Mesendoderm (in vitro differentiated cells): ENCODE data around the gene FHAD1.

ENCODE experiments used
- DNase-seq: peaks from one replicate; pipeline ENCODE4 v3.0.0; 2013
- H2AK5ac ChIP-seq: 2 replicates; pipeline ENCODE4 v1.6.1; 2013; ENCODE audit warnings: low read length, inconsistent platforms
- H2BK120ac ChIP-seq: 2 replicates; pipeline ENCODE4 v1.6.1; 2013; ENCODE audit warnings: low read depth, mild to moderate bottlenecking, low read length, moderate library complexity, mixed read lengths
- H2BK15ac ChIP-seq: replicated peaks from 2 replicates; pipeline ENCODE4 v1.6.1; 2013; ENCODE audit warnings: low read depth, mild to moderate bottlenecking, moderate library complexity
- H2BK5ac ChIP-seq: 2 replicates; pipeline ENCODE4 v1.6.1; 2013; ENCODE audit warnings: low read length, inconsistent platforms
- H3K18ac ChIP-seq: 2 replicates; pipeline ENCODE4 v1.6.1; 2013; ENCODE audit warnings: mild to moderate bottlenecking, low read length, mixed read lengths
- H3K23ac ChIP-seq: one replicate; pipeline ENCODE4 v1.6.1; 2013; ENCODE audit warnings: low read length
- H3K27ac ChIP-seq: 2 replicates; pipeline ENCODE4 v1.5.1; 2013; ENCODE audit warnings: low read depth, mild to moderate bottlenecking, inconsistent platforms, low read length, moderate library complexity
- H3K27me3 ChIP-seq: 2 replicates; pipeline ENCODE4 v1.6.1; 2013; ENCODE audit warnings: low read length, control low read depth, mild to moderate bottlenecking, inconsistent platforms; ENCODE audit not compliant: insufficient read depth, poor library complexity
- H3K36me3 ChIP-seq: 2 replicates; pipeline ENCODE4 v1.6.1; 2013; ENCODE audit warnings: low read length, inconsistent platforms; ENCODE audit not compliant: control insufficient read depth, insufficient read depth
- H3K4ac ChIP-seq: one replicate; pipeline ENCODE4 v1.6.1; 2013; ENCODE audit warnings: low read depth, mild to moderate bottlenecking, low read length, moderate library complexity
- H3K4me1 ChIP-seq: 2 replicates; pipeline ENCODE4 v1.6.1; 2013; ENCODE audit warnings: low read depth, low read length, inconsistent platforms; ENCODE audit not compliant: control insufficient read depth
- H3K4me2 ChIP-seq: 2 replicates; pipeline ENCODE4 v1.6.1; 2013; ENCODE audit warnings: low read length
- H3K4me3 ChIP-seq: 2 replicates; pipeline ENCODE4 v1.5.1; 2013; ENCODE audit warnings: mild to moderate bottlenecking, low read length
- H3K56ac ChIP-seq: one replicate; pipeline ENCODE4 v1.6.1; 2013; ENCODE audit warnings: low read length
- H3K79me1 ChIP-seq: 2 replicates; pipeline ENCODE4 v1.6.1; 2013; ENCODE audit warnings: low read length, inconsistent platforms
- H3K79me2 ChIP-seq: 2 replicates; pipeline ENCODE4 v1.6.1; 2013; ENCODE audit warnings: mild to moderate bottlenecking, low read length; ENCODE audit not compliant: control insufficient read depth, insufficient read depth
- H3K9ac ChIP-seq: 2 replicates; pipeline ENCODE4 v1.6.1; 2013; ENCODE audit warnings: low read length, inconsistent platforms
- H4K5ac ChIP-seq: one replicate; pipeline ENCODE4 v1.6.1; 2013; ENCODE audit warnings: low read length
- H4K8ac ChIP-seq: one replicate; pipeline ENCODE4 v1.6.1; 2013; ENCODE audit warnings: low read depth, mild to moderate bottlenecking, control low read depth, low read length, moderate library complexity
- WGBS: extraction: QIAGEN DNeasy Blood & Tissue Kit; methylation state at CpG from one replicate; pipeline ENCODE4 v1.1.7; 2013; ENCODE audit warnings: low lambda C conversion rate, missing lambda C conversion rate; ENCODE audit not compliant: insufficient coverage; ENCODE audit errors: extremely low coverage; 5-methylcytosine and 5-hydroxymethylcytosine counted together

Gene FHAD1

DNA sequence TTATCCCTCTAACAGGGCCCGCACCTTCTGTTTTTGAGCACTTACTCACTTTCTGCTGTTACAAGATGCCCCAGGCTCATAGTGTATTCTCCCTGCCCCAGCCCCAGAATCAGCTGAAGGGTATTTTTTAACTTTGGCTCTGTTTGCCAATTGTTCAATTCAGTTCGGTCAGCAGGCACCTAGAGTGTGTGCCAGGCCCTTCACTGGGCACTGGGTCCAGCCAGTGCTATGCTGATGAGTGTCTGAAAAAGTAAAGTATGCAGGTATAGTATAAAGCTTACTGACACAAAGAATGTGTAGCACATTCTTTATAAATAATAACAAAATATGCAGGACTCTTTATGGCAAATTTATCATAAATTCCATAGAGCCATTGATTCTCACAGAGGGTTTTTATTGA is 35.0 kb downstream of the FHAD1 start:
- H3K56ac ChIP-seq = no peak overlapping the region
- no peak overlapping the region for H2BK5ac ChIP-seq
- H3K4ac ChIP-seq = no peak overlapping the region
- no peak for DNase-seq
- H3K79me1 ChIP-seq = no peaks in the 10 kb centered on the region
- H3K4me2 ChIP-seq = no peak overlapping the region
- H3K79me2 ChIP-seq = no peaks in the 10 kb centered on the region
- H2BK120ac ChIP-seq = no peak overlapping the region
- H3K18ac ChIP-seq = no peak overlapping the region
- H4K5ac ChIP-seq = no peak overlapping the region
- WGBS = no CpG with 5 or more reads among the region's 2 CpGs
- no peak overlapping the region for H3K9ac ChIP-seq
- no peak overlapping the region for H3K23ac ChIP-seq
- no peaks in the 10 kb centered on the region for H3K27me3 ChIP-seq
- H3K27ac ChIP-seq = no peak overlapping the region
- no peaks in the 10 kb centered on the region for H3K36me3 ChIP-seq
- no peak overlapping the region for H4K8ac ChIP-seq
- no peaks in the 10 kb centered on the region for H3K4me1 ChIP-seq
- H2BK15ac ChIP-seq = no peak overlapping the region
- H3K4me3 ChIP-seq = no peak overlapping the region
- H2AK5ac ChIP-seq = no peak overlapping the region

DNA sequence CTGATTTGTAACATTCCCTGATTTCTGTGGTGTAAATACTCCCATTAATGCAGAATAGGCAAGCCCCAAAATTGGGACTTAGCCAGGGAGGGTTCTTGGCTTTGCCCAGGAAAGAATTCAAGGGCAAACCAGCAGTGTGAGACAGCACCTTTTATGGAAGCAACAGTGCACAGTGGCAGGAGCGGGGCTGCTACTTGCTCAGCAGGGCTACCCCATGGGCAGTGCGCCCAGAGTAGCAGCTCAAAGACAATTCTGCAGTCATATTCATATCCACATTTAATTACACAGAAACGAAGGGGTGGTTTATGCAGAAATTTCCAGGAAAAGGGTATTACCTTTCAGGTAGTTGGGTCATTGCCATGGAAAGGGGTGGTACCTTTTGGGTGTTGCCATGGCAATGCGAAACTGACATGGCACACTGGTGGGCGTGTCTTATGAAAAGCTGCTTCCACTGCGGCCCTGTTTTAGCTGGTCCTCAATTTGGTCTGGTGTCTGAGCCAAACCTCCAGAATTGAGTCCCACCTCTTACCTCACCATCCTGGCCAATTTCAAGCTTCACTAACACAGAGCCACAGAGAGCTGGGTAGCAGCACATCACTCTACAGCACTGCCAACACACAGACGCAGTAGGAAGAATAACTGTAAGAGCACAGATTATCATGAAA is 35.9 kb downstream of the FHAD1 start:
- Histone ChIP-seq H3K4ac (no peak overlapping the region), H2BK120ac (no peak overlapping the region), H3K56ac (no peak overlapping the region), H3K4me2 (no peak overlapping the region), H3K79me1 (no peaks in the 10 kb centered on the region), H3K4me1 (no peaks in the 10 kb centered on the region), H2BK5ac (no peak overlapping the region), H3K18ac (no peak overlapping the region), H3K79me2 (no peaks in the 10 kb centered on the region), H2AK5ac (no peak overlapping the region), H4K8ac (no peak overlapping the region), H3K23ac (no peak overlapping the region), H3K4me3 (no peak overlapping the region), H3K27me3 (no peaks in the 10 kb centered on the region), H3K27ac (no peak overlapping the region), H4K5ac (no peak overlapping the region), H3K36me3 (no peaks in the 10 kb centered on the region), H3K9ac (no peak overlapping the region), H2BK15ac (no peak overlapping the region)
- DNase-seq = peak; percentile 46
- no CpG with 5 or more reads among the region's 7 CpGs for WGBS

DNA sequence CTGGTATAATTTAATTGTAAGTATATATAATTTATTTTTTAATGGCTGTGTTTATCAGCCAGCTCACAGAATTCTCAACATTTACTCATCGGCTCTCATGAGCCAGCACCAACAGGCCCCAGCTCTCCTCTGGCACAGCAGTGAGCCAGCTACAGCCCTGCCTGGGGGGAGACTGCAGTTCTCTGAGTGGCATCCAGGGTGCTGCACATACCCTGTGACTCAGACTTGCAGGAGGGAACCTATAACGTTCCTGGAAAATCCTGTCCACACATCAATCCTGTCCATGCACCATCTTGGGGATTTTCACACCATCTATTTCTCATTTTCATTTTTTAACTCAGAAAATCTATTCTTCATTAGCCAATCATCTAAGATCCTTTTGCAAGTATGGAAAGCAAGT is 36.5 kb downstream of the FHAD1 start:
- Histone ChIP-seq H2BK5ac (no peak overlapping the region), H2BK15ac (no peak overlapping the region), H3K9ac (no peak overlapping the region), H3K79me1 (no peaks in the 10 kb centered on the region), H4K8ac (no peak overlapping the region), H3K4me2 (no peak overlapping the region), H4K5ac (no peak overlapping the region), H3K4me3 (no peak overlapping the region), H3K4ac (no peak overlapping the region), H2BK120ac (no peak overlapping the region), H3K4me1 (no peaks in the 10 kb centered on the region), H2AK5ac (no peak overlapping the region), H3K79me2 (no peaks in the 10 kb centered on the region), H3K23ac (no peak overlapping the region), H3K18ac (no peak overlapping the region), H3K36me3 (no peaks in the 10 kb centered on the region), H3K27ac (no peak overlapping the region), H3K27me3 (no peaks in the 10 kb centered on the region), H3K56ac (no peak overlapping the region)
- no peak for DNase-seq
- WGBS = no CpG with 5 or more reads among the region's 2 CpGs

GRCh38 chr1:15286452-15286851 is 39.4 kb downstream of the FHAD1 start:
- no peak for DNase-seq

DNA sequence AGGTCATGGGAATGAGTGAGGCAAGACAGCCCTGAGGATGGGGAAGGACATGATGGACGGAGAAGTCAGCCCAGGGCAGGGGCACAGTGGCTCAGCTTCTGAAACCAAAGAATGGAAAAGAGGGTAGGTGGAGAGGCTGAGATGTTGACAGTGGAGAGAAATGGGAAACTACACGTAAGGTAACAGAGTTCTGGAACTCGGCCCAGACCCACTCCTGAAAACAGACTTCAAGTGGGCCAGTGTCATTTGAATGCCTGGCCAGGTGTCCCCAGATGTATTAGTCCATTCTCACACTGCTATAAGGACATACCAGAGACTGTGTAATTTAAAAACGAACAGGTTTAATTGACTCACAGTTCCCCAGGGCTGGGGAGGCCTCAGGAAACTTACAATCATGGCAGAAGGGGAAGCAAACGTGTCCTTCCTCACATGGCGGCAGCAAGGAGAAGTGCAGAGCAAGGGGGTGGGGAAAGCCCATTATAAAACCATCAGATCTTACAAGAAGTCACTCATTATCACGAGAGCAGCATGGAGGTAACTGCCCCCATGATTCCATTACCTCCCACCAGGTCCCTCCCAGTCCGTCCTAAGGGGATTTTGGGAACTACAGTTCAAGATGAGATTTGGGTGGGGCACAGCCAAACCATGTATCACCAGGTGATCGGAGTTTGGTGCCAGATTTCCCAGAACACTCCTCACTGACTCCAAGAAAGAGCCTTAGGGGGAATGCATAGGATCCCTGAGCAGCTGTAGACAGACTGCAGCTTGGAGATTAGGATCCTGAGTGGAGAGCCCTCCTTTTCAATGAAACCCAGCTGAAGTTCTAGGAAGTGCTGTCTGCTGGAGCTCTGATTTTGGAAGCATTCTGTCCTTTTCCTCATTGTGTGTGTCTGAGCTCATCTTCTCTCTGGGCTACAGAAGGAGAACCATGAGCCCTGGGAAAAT is 40.3 kb downstream of the FHAD1 start:
- no peak overlapping the region for H4K5ac ChIP-seq
- H3K4ac ChIP-seq = no peak overlapping the region
- no peaks in the 10 kb centered on the region for H3K79me2 ChIP-seq
- H3K18ac ChIP-seq = no peak overlapping the region
- H2BK15ac ChIP-seq = no peak overlapping the region
- H2AK5ac ChIP-seq = no peak overlapping the region
- H4K8ac ChIP-seq = no peak overlapping the region
- H3K23ac ChIP-seq = no peak overlapping the region
- H3K4me1 ChIP-seq = no peaks in the 10 kb centered on the region
- no peak overlapping the region for H3K27ac ChIP-seq
- H3K4me3 ChIP-seq = no peak overlapping the region
- H3K56ac ChIP-seq = no peak overlapping the region
- H3K79me1 ChIP-seq = no peaks in the 10 kb centered on the region
- no peak overlapping the region for H3K9ac ChIP-seq
- H2BK120ac ChIP-seq = no peak overlapping the region
- H3K27me3 ChIP-seq = no peaks in the 10 kb centered on the region
- WGBS = no CpG with 5 or more reads among the region's 9 CpGs
- H3K36me3 ChIP-seq = no peaks in the 10 kb centered on the region
- DNase-seq = no peak
- no peak overlapping the region for H2BK5ac ChIP-seq
- H3K4me2 ChIP-seq = no peak overlapping the region

More at GRCh38 chr1:15286452-15286851, 39.4 kb downstream of the FHAD1 start:
- H3K9ac ChIP-seq = no peak overlapping the region
- no peaks in the 10 kb centered on the region for H3K4me1 ChIP-seq
- H3K36me3 ChIP-seq = no peaks in the 10 kb centered on the region
- H2BK5ac ChIP-seq = no peak overlapping the region
- H3K4ac ChIP-seq = no peak overlapping the region
- no peak overlapping the region for H2BK120ac ChIP-seq
- no peak overlapping the region for H4K8ac ChIP-seq
- H4K5ac ChIP-seq = no peak overlapping the region
- WGBS = no CpG with 5 or more reads among the region's 4 CpGs
- H3K79me2 ChIP-seq = no peaks in the 10 kb centered on the region
- no peak overlapping the region for H2AK5ac ChIP-seq
- no peak overlapping the region for H3K56ac ChIP-seq
- no peak overlapping the region for H2BK15ac ChIP-seq
- H3K4me3 ChIP-seq = no peak overlapping the region
- no peak overlapping the region for H3K18ac ChIP-seq
- H3K27me3 ChIP-seq = no peaks in the 10 kb centered on the region
- no peak overlapping the region for H3K23ac ChIP-seq
- H3K27ac ChIP-seq = no peak overlapping the region
- H3K4me2 ChIP-seq = no peak overlapping the region
- no peaks in the 10 kb centered on the region for H3K79me1 ChIP-seq
